Fibroblast of gingiva (primary cell): ENCODE measurements around the gene EVPLL.
"Not testable (repeated sequence)": the region's sequence is repeated elsewhere in the genome, so short reads cannot be mapped to it uniquely, and the experiment has no call there.

Source experiments
- DNase-seq: peaks from one replicate; pipeline ENCODE4 v3.0.0-alpha.2; 2011; ENCODE audit warnings: low read depth

The EVPLL gene

DNA sequence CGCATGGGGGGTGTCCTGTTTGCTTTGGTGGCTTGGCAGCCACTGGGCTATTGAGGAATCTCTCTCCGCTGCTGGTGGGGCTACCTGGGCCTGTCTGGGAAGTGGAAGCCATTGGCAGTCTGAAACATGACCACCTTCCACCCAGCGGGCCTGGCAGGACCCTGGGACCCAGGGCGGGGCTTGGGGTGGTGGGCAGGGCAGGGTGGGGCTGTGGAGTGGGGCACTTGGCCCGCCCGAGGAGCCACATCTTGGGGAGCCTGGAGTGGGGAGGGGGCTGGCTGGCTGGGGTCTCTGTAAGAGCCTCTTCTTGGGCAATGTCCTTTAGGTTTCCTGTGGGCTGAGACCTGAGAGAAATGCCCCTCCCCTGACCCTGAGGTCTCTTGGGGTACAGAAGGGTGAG, 48.0 kb downstream of the EVPLL start:
- DNase-seq = not testable (repeated sequence)

DNA sequence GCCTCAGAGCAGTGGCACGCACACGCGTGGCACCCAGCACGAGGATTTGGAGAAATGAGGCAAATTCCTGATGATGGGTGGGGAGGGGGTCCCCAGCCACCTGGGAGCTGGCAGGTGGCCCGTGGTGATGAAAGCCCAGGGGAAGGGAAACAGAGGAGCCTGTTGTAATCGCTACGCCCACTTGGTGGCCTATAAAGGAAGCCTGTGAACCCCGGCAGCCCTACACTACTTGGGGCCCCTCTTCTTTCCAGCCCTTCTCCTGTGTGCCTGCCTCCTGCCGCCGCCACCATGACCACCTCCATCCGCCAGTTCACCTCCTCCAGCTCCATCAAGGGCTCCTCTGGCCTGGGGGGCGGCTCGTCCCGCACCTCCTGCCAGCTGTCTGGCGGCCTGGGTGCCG, 49.1 kb downstream of the EVPLL start:
- DNase-seq = not testable (repeated sequence)

DNA sequence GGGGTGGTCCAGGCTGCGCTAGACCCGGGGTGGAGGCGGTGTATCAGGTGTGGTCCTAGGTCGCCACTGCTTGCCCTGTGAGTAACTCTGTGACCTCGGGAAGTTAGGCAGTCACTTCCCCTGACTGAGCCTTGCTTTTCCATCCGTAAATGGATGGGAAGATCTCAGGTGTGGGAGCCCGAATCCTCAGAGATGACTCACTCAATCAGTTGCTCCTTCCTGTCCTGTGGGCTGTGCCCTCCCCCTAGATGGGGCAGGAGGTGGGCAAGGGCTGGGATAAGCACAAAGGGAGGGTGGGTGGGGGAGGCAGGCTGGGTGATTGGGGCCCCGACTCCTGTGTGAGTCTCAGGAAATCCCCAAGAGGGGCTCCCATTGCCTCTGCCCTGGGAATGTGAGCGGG, 54.6 kb downstream of the EVPLL start:
- not testable (repeated sequence) for DNase-seq
